ENCODE results near the gene DNM1. TPM values are rescaled to one million over a fixed set of nuclear protein-coding genes. Genes with fewer than 3 reads are reported as not detected.

Gene DNM1
- total RNA-seq, 2 donors from 2014 or later = 13.0 to 29.0 TPM

GRCh38 chr9:128203707-128204551 is 750 bp downstream of the DNM1 start:
- DNase-seq (peak in 2 of 4 donors; percentile 38 to 39), ATAC-seq (peak; percentile 24)
- TF ChIP-seq, protein P1, sequence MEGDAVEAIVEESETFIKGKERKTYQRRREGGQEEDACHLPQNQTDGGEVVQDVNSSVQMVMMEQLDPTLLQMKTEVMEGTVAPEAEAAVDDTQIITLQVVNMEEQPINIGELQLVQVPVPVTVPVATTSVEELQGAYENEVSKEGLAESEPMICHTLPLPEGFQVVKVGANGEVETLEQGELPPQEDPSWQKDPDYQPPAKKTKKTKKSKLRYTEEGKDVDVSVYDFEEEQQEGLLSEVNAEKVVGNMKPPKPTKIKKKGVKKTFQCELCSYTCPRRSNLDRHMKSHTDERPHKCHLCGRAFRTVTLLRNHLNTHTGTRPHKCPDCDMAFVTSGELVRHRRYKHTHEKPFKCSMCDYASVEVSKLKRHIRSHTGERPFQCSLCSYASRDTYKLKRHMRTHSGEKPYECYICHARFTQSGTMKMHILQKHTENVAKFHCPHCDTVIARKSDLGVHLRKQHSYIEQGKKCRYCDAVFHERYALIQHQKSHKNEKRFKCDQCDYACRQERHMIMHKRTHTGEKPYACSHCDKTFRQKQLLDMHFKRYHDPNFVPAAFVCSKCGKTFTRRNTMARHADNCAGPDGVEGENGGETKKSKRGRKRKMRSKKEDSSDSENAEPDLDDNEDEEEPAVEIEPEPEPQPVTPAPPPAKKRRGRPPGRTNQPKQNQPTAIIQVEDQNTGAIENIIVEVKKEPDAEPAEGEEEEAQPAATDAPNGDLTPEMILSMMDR (IDR thresholded peaks at IDR 0.05) = no peak
- TF ChIP-seq POLR2A (IDR thresholded peaks at IDR 0.05) = peak in 1 of 3 donors; percentile 10

GRCh38 chr9:128204858-128205257 is 1.7 kb downstream of the DNM1 start:
- no peak for TF ChIP-seq POLR2A (IDR thresholded peaks at IDR 0.05)
- TF ChIP-seq, protein P1 (IDR thresholded peaks at IDR 0.05) = no peak
- intact Hi-C loops (cut with DNase I) = no loop called here
- Histone ChIP-seq H3K4me3 (no peak overlapping the region), H3K27me3 (no peaks in the 10 kb centered on the region), H3K36me3 (replicated peaks in 1 of 2; ENCODE audit: insufficient read depth in 1 of 2, low read depth in 2 of 2) (no peaks in the 10 kb centered on the region), H3K9me3 (no peaks in the 10 kb centered on the region), H3K27ac (no peak overlapping the region), H3K4me1 (peaks cover 12% of the 10 kb centered on the region)
- ATAC-seq (no peak), DNase-seq (no peak)
- WGBS, 2 donors = 79 to 82% methylated on average over 2 to 7 of the region's 7 CpGs

More at GRCh38 chr9:128203707-128204551, 750 bp downstream of the DNM1 start:
- Histone ChIP-seq H3K9me3 (no peaks in the 10 kb centered on the region), H3K36me3 (replicated peaks in 1 of 2; ENCODE audit: insufficient read depth in 1 of 2, low read depth in 2 of 2) (no peaks in the 10 kb centered on the region), H3K27ac (peak overlapping the region in 1 of 4 donors; percentile 17), H3K4me1 (peaks cover 12% of the 10 kb centered on the region), H3K27me3 (no peaks in the 10 kb centered on the region), H3K4me3 (peak overlapping the region; percentile 22 to 44)
- intact Hi-C loops (cut with DNase I) = no loop called here
- WGBS, 2 donors = 4 to 17% methylated on average over 13 to 62 of the region's 67 CpGs

DNA sequence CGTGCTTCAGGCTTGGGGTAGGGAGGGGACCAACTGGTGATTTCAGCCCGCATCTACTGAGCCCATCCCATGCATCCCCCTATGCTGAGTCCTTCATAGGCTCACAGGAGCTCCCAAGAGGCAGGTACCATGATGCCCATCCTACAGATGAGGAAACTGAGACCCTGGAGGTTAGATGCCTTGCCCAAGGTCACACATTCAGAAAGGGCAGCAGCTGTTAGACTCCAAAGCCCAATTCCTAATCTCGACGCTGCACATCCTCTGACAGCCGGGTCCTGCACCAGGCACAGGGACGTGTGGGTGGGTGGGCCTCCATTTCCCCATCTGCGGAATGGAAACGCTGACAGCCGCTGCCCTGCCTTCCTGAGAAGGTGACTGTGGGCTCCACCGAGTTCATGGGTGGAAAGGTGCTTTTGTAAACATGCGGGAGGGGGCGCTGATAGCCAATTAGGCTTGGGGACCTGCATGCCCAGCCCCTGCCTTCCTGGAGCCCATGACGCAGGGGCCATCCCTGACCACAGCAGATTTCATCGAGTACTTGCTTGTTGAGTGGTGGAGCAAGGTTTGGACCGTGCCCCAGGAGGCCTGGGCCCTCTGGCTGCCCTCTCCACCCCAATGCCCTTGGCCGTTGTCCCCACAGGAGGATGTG is 2.2 kb downstream of the DNM1 start:
- H3K9me3 ChIP-seq = no peaks in the 10 kb centered on the region
- no peak for DNase-seq
- no peak overlapping the region for H3K27ac ChIP-seq
- WGBS, 2 donors = 78 to 85% methylated on average over 9 to 16 of the region's 16 CpGs
- intact Hi-C loops (cut with DNase I) = no loop called here
- peaks cover 14% of the 10 kb centered on the region for H3K4me1 ChIP-seq
- H3K4me3 ChIP-seq = no peak overlapping the region
- no peak for ATAC-seq
- no peaks in the 10 kb centered on the region for H3K27me3 ChIP-seq
- H3K36me3 ChIP-seq (replicated peaks in 1 of 2; ENCODE audit: insufficient read depth in 1 of 2, low read depth in 2 of 2) = no peaks in the 10 kb centered on the region
- TF ChIP-seq POLR2A (IDR thresholded peaks at IDR 0.05) = no peak

DNA sequence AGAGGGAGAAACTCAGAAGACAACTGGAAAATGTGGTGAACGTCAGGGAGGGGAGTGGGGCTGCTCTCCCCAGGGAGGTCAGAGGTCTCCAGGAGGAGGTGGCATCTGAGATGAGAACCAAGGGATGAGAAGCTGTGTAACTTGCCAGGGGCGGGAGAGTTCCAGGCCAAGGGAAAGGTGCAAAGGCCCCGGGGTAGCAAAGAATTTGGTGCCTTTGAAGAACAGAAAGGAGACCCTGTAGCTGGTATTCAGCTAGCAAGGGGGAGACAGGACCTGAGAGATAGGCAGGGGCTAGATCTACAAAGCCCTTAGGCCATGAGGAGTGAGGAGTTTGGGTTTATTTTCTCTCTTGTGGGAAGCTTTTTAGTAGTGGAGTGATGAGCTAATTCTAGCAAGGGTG is 3.3 kb downstream of the DNM1 start:
- no peaks in the 10 kb centered on the region for H3K9me3 ChIP-seq
- 85 to 90% methylated on average over 3 of the region's 3 CpGs for WGBS, 2 donors
- no peak for DNase-seq

More for the DNA sequence above, 3.3 kb downstream of the DNM1 start:
- Histone ChIP-seq H3K27me3 (no peaks in the 10 kb centered on the region), H3K27ac (no peak overlapping the region), H3K4me1 (peaks cover 24% of the 10 kb centered on the region), H3K4me3 (no peak overlapping the region), H3K36me3 (replicated peaks in 1 of 2; ENCODE audit: insufficient read depth in 1 of 2, low read depth in 2 of 2) (no peaks in the 10 kb centered on the region)
- TF ChIP-seq, protein P1 (IDR thresholded peaks at IDR 0.05) = no peak
- no peak for TF ChIP-seq POLR2A (IDR thresholded peaks at IDR 0.05)
- no peak for ATAC-seq
- intact Hi-C loops (cut with DNase I) = no loop called here
